Putamen (tissue), 1 donor: Measurements from ENCODE around the gene PITRM1.
"Not testable (repeated sequence)": the region's sequence is repeated elsewhere in the genome, so short reads cannot be mapped to it uniquely, and the experiment has no call there.

ENCODE experiments used
- DNase-seq: peaks from one replicate; pipeline ENCODE4 v3.0.0-alpha.2; 2016; ENCODE audit warnings: low spot score

Gene PITRM1

DNA sequence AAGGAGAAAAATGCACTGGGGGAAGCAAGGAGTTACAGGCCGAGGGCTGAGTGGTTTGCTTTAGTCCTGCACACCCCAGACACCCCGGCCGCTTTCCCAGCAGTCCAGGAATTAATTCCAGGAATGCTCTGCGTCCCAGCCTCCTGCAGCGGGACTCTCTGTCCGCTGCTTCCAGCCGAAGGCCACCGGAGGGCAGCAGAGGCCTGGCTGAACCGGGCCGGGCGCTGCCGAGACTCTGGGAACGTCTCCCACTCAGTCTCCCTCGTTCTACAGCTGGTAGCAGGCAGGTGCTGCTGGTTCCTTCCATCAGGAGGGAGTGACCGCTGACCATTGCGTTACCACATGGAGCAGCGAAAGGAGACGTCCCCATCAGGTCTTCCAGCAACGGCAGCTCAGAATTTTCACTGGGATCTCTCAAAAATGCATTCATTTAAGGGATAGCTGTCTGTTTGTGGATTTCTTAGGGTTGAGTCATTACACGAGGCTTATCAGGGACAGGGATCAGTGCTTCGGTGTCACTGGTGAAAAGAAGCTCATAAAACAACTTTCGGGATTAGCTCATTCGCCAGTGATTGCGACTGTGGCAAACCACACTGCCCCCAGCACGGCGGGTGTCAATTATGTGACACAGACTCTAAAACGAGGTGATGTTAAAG is 24.9 kb upstream of the PITRM1 start:
- peak; percentile 52 for DNase-seq

DNA sequence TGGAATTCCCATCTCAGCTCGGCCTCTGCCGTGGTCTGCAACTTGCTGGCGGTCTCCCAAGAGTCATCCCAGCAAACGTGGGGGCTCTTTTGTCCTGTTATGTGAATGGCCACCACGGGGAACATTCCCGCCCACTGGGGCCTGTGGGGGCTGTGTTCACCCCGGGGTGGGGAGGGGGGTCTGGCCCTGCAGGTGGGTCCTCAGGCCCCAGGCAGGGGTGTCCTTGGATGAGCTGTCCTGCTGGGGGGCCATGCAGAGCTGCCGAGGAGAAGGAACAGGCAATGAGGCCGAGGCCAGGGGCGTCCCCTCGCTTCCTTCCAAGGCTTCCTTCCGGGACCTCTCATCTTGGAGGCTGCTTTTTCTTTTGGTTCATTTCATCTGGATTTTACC is 24.4 kb upstream of the PITRM1 start:
- DNase-seq: no peak

DNA sequence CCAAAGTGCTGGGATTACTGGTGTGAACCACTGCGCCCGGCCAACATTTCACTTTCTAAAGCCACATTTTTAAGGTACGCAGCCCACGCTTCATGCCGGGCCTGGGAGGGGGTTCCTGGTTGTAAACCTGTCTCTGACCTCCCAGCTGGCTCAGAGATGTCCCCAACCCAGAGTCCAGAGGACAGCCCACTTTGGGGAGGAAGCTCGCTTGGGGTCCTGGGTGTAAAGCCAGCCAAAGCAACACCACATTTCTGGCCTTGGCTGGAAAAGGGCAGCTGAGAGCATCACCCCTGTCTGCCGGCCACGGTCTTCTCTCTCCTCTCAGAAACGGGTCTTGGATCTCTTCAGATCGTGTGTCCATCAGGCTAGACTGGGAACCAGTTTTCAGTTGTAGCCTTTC is 23.9 kb upstream of the PITRM1 start:
- no peak for DNase-seq

DNA sequence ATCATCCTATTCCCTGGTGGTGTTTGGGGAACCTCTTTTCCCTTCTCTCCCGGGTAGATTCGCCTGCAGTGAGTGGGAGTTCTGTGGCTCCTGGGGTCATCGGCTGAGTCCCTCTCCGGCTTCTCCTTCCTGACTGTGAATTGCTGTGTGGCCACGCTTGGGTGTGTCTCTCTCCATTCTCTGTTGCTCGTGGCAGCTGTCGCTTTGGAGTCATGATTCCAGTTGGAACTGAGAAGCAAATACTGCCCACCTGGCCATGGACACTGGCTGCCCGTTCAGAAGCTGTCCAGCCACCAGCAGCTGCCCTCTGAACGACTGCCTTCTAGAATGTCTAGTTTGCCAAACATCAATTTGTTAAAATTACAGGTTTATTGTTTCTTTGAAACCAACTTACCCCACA is 23.1 kb upstream of the PITRM1 start:
- DNase-seq: no peak

DNA sequence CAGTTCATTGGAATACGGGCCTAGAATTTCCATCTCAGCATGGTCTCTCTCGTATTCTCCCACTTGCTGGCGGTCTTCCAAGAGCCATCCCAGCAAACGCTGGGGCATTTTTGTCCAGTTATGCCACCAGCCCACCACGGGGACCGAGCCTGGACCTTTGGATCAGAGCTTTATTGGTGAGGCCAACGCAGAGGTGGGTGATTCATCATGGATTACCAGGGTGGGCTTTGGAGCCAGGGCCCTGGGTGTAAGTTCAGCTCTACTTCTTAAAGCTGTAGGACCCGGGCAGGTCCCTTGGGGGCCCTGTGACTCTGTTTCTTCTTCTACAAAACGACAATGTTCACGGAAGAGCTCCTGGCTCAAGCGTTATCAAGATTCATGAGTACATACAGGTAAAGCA is 22.7 kb upstream of the PITRM1 start:
- DNase-seq: no peak

DNA sequence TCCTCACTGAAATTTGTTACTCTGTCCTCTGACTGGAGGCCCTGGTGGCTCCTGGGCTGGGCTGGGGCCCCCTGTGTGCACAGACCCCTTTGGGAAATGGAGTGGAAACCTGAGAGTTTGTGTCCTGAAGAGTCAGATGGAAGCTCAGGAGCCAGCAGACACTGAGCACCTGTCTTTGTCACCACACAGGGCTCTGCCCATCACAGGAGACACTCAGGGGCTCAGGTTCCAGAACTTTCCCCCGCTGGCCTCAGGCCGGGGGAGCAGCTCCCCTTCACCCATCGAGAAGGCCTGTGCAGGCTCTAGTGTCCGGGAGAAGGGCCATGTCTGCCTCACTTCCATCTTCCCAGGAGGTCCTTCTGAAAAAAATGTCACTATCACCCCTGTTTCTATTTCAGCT is 22.3 kb upstream of the PITRM1 start:
- DNase-seq: no peak

DNA sequence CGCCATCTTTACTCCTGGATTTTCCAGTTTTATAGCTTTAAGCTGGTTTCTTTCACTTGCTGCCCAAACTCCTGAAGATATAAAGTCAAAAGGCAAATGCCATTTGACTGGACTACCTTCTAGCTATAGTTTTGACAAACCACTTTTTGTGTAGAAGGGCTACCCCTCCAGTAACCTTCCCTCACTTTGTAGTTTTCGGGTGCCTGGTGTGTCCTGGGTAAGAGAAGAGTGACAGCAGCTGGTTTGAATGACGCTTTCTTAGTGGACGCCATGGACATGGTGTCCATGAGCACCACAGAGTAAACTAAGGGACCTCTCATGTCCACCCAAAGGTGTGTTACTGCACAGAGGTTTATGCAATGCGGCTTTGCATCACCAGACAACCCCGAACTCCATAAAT is 21.2 kb upstream of the PITRM1 start:
- DNase-seq: no peak

DNA sequence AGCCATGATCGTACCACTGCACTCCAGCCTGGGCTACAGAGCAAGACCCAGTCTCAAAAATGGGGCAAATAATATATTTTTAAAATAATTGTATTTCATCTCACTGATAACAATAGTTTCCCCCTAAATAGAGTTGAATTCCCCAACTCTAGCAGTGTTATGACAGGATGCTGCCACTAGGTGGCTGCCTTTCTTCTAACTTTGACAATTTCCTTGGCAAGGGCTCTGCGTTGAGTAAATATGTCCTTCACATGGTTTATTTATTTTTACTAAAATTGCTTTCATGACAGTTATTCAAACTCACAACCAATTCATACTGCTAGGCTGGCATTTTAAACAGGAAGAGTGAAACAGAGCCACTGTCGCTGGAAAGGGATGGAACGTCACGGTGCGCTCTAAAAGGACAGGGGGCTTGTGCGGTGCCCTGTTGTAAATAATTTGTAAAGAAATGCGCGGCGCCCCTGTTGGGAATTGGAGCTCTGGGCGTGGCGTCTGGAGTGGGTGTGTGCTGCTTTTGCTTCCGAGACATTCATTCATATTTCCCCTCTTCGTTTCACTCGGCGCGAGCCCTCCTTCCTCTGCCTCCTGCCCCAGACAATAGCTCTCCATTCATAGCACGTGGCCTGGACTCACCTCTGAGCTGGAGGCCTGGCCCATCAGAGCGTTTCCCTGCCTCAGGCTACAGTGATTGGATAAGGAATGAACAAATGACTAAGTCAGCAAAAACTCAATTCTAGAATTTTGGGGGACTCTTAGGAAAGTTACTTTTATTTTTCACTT is 20.5 kb upstream of the PITRM1 start:
- peak; percentile 34 for DNase-seq

DNA sequence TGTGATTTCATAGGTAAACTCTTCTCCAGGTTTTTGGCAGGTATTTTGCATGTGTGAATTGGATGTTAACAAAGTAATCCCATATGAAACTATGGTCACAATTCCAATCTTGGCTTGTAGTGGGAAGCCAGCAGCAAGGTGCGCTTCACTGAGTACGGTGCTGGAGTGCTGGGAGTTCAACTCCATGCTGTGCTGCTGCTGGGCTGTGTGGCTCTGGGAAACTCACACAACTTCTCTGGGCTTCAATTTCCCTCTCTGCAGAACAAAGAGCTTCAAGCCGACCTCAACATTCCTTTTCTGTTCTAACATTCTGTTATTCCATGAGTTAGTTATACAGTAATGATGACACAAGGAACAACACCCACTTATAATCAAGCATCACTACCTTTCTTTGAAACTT is 18.2 kb upstream of the PITRM1 start:
- no peak for DNase-seq

DNA sequence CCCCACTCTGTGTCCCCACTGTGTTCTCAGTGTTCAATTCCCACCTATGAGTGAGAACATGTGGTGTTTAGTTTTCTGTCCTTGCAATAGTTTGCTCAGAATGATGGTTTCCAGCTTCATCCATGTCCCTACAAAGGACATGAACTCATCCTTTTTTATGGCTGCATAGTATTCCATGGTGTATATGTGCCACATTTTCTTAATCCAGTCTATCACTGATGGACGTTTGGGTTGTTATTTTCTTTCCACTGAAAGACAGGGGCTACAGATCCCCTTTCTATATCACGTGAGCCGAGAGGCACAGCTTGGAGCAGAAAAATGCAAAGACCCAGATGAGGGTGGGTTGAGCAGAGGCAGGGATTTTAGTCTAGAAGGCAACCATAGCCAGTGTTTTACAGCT is 14.6 kb upstream of the PITRM1 start:
- DNase-seq: not testable (repeated sequence)

DNA sequence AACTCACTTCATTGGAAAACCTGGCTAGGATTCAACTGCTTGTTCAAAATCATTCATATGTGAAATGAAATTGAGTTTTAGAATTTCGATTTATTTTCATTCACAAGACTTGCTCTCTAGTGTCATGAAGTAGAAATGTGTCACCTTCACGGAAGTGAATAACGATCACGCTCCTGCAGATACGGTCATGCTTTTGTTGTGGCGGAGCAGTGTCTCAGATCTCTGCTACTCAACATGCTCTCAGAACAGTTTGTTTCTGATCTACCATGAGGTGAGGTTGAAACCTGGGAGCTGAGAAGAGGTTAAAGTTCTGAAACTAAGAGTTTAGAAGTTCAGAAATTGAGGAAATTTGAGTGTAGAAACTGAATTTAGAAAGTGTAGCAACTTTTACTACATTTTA is 13.8 kb upstream of the PITRM1 start:
- DNase-seq: no peak

DNA sequence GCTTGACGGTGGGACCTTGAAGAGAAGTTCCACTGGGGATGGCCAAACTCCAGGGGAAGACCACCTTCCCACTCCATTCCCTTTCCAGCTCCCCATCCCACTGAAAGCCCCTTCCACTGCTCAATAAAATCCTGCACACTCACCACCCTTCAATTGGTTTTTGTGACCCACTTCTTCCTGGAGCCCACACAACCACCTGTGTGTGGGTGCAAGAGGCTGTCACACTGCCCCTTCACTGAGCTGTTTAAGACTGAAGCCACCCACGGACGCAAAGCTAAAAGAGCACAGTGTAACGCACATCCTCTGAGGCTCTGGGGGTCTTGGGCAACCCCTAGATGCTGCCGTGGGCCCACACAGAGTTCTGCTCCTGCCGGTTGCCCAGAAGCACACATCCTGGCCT is 12.8 kb upstream of the PITRM1 start:
- DNase-seq: no peak

DNA sequence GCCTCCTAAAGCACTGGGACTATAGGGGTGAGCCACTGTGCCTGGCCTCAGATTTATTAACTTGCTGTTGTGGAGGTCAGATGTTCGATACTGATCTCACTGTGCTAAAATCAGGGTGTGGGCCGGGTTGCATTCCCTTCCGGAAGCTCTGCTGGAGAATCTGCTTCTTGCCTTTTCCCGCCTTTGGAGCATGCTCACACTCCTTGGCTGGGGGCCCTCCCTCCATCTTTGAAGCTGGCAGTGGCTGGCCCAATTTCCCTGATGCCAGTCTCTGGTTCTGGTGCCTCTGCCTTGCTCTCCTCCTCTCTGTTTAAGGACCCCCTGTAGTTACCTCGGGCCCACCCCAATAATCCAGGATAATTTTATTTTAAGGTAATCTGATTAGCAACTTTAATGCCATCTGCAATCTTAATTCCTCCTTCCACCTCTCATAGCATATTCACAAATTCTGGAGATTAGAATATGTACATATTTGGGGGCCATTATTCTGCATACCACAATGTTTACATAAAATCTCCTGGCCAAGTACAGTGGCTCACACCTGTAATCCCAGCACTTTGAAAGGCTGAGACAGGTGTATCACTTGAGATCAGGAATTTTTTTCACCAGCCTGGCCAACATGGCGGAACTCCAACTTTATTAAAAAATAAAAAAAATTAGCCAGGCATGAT is 7.9 kb upstream of the PITRM1 start:
- no peak for DNase-seq

DNA sequence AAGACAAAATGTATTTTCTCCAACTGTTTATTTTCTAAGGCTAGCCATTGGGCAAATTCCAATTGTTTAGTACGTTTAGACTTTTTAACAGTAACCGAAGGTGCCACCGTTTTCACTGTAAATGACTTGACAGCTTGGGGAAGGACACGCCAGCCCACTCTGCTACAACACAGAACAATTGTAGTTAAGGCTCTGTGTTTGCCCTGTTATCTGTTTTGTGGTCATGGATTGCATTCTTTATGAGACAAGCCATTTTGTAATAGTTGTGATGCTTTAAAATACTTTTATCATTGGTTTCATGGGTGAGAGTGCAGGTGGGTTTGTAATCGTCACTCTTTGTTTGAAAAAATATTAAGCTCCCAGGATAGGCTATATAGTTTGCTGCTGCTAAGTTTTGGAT is 6.6 kb upstream of the PITRM1 start:
- DNase-seq: no peak

DNA sequence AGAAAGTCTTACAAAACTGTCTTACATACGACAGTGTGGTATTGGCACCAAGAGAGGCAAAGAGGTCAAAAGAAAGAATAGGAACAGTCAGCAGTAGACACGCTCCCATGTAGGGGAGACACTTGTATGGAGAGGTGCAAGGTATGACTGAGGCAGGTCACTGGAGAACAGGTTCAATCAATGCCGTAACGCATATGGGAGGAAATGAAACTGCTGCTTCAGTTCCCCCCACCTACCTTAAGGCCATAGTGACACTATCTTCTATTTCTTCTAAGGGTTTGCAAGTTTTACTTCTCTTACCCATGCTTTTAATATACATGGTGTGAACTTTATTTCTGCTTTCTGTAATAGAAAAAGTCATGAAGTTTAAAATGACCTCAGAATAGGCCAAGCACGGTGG is 5.5 kb upstream of the PITRM1 start:
- DNase-seq: no peak

DNA sequence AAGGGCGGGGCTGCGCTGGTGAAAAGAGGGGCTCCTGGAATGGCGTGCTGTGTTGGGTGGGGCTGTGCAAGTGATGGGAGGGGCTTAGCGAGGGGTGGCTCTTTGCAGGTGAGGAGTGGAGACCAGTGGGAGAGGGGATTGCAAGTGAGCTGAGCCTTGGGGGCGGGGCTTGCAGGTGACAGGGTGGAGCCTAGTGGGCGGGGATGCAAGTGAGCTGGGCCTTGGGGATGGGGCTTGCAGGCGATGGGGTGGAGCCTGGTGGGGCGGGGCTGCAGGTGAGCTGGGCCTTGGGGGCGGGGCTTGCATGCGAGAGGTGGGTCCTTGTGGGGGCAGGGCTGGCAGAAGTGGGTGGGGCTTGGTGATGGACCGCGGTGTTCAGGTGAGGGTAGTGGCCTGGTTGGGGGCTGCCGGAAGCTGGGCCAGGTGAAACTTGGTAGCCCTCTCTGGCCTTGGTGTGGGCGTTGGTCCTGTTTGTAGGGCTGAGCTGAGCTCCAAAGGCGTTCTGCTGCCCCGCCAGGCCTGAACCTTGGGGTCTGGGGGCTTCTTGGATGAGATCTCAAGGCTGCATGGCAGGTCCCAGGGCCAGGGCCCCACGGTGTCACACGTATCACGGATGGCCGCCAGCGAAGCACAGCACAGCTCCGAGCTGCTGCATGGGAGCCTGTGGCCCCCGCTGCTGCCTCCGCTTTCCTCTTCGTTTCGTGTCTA is 743 bp upstream of the PITRM1 start:
- DNase-seq: no peak

DNA sequence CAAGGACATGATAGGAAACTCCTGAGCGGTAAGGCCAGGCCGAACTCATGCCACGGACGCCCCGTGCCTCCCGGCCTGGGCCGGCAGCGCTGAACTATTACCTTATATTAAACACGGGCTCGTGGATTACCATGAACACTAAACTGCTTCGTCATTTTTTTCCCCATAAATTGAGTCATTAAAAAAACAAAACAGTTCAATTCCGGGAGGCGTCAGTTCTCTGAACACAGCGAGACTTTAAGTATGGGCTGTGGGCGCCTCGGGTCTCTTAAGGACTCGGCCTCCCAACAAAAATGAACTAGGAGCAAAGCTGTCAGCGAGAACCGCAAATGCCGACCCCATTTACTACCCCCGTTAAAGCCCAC is 519 bp downstream of the PITRM1 start:
- DNase-seq: no peak

DNA sequence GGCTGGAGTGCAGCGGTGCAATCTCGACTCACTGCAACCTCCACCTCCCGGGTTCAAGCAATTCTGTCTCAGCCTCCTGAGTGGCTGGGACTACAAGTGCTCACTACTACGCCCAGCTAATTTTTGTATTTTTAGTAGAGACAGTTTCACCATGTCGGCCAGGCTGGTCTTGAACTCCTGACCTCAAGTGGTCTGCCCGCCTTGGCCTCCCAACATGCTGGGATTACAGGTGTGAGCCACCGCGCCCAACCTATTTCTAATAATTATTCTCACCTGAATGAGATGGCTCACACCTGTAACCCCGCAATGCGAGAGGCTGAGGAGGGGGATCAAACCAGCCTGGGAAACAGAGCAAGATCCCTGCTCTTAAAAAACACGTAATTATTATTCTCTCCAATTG is 1.1 kb downstream of the PITRM1 start:
- DNase-seq: not testable (repeated sequence)

DNA sequence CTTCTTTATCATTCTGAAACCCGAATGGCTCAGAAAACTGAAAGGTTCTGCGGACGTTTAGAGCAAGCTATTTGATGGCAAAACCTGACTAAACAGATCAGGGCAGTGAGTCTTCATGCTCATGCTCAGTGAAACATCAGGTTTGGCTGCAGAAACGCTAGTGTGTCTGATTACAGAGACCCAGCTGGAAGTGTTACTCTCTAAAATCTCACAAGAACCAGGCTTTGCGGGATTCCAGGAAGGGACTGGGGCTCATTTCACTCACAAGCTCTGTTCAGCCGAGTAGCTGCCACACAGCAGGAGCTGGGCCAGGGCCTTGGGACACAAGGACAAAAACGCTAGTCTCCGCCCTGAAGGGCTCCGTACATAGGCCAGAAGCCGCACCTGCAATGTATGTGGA is 2.9 kb downstream of the PITRM1 start:
- no peak for DNase-seq

DNA sequence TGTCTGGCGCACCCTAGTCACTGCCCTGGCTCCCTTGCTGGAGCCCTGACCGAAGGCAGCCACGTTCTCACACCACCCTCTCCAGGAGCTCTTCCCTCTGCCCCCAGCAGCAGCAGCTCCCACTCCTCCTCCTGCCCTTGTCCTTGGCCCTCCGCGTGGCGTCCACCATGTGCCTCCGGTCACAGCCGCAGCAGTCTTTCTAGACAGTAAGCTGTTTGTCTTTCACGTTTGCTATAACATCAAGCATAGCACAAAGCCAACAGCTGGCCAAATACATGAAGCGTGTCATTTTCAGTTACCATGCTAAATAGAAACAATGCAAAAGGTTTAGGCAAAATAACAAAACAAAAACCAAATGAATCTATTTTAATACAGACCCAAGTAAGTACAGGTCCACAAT is 3.3 kb downstream of the PITRM1 start:
- peak; percentile 32 for DNase-seq

DNA sequence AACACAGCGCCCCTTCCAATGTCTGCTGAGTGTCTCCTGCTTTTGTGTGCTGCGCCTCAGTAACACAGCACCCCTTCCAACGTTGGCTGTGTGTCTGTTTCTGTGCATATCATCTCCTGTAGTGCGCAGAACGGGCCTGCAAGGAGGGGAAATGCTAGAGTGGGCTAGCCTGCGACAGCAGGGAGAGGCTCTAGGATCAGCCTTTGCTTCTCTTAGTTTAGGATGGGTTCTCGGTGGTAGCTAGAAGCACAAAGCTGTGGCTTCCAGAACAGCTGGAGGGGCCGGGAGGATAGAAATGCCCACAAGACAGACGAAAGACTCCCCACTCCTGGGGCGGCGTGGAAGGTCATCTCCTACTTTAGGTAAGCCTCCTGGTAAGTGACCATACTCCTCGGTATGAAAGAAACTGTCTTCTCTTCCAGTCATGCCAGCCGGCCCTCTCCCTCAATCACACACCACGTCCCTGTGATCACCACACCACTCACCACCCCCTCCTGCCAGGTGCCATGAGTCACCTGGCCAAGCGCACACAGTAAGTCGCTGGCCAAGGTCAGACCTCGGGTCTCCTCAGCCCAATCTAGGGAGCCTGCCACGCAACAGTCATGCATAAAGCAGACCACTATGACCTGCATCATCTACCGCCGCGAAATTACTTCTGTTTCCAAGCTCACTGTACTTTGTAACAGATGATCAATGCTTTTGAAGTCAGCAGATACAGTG is 4.8 kb downstream of the PITRM1 start:
- DNase-seq: no peak
